Measurements from ENCODE around the gene ESPN. TPM values are rescaled to one million over a fixed set of nuclear protein-coding genes. Genes with fewer than 3 reads are reported as not detected.

The ESPN gene
- total and polyA plus RNA-seq, 10 of the 15 experiments (the other 5 are each of a cell fraction or from before 2014, with no cell fraction given): 0.18 to 0.71 (median 0.59) TPM; not detected in 7

GRCh38 chr1:6462412-6463119 lies 38.0 kb downstream of the ESPN start:
- Histone ChIP-seq H3K9me3 (replicated peaks; ENCODE audit: control insufficient read depth, insufficient read depth, low read length) (no peaks in the 10 kb centered on the region), H3K36me3 (ENCODE audit: control insufficient read depth in 2 of 2, insufficient read depth in 2 of 2, low read length in 1 of 2) (no peaks in the 10 kb centered on the region), H3K4me2 (ENCODE audit: control insufficient read depth, insufficient read depth) (no peak overlapping the region), H3K27ac (ENCODE audit: control insufficient read depth, insufficient read depth) (no peak overlapping the region), H3K9ac (ENCODE audit: control insufficient read depth, insufficient read depth, low read length) (no peak overlapping the region), H3K27me3 (replicated peaks in 1 of 2; ENCODE audit: control insufficient read depth in 2 of 2, insufficient read depth in 2 of 2, low read length in 1 of 2) (peaks cover 3 to 4% of the 10 kb centered on the region in 2 experiments; a peak in 3 of 4 replicates), H3K4me3 (no peak overlapping the region), H4K20me1 (ENCODE audit: control insufficient read depth, insufficient read depth) (no peaks in the 10 kb centered on the region), H3K79me2 (ENCODE audit: control insufficient read depth, insufficient read depth, low read length) (no peaks in the 10 kb centered on the region), H2AFZ (ENCODE audit: control insufficient read depth, low read depth, low read length) (no peak overlapping the region), H3K4me1 (ENCODE audit: control insufficient read depth, insufficient read depth, low read length) (no peaks in the 10 kb centered on the region; the same call in 1 of the 2 replicates)
- POLR2A ChIA-PET: no interaction called here
- WGBS (ENCODE audit: insufficient coverage, insufficient replicate concordance, low lambda C conversion rate, missing lambda C conversion rate): 59% methylated on average over 13 of the region's 13 CpGs
- no TSS peak for BruUV-seq (replicated peaks)
- ATAC-seq: no peak
- FAIRE-seq: no peak
- RAD21 ChIA-PET (ENCODE audit: unreplicated experiment): interaction anchor here (2.0 kb wide), 1 partner anchor 24 kb away, joined by 4 read pairs; no protein-coding TSS in a partner anchor
- CTCF ChIA-PET: interaction anchor here (1.7 kb wide), 1 partner anchor 24 kb away, joined by 4 read pairs; no protein-coding TSS in a partner anchor
- intact Hi-C loops (cut with micrococcal nuclease; ENCODE audit: unreplicated experiment): no loop called here
- in situ Hi-C loops (cut with MboI): no loop called here
- SMC1A ChIA-PET (ENCODE audit: uncharacterized antibody, unreplicated experiment): no interaction called here
- no peak for DNase-seq (ENCODE audit: low read depth, low spot score)
- TF ChIP-seq SUPT20H (IDR thresholded peaks at IDR 0.05; ENCODE audit: borderline replicate concordance, control insufficient read depth, low read depth, low read length): no peak
- TF ChIP-seq RB1 (IDR thresholded peaks at IDR 0.05; ENCODE audit: borderline replicate concordance): no peak
- TF ChIP-seq BCLAF1 (IDR thresholded peaks at IDR 0.05): no peak
- TF ChIP-seq FOS (IDR thresholded peaks at IDR 0.05; ENCODE audit: borderline replicate concordance, extremely low read depth, insufficient read length): no peak
- no peak for TF ChIP-seq CREM (IDR thresholded peaks at IDR 0.05; ENCODE audit: low read depth)
- TF ChIP-seq NFYA (IDR thresholded peaks at IDR 0.05; ENCODE audit: borderline replicate concordance, low read depth, low read length): no peak
- TF ChIP-seq HDAC6 (IDR thresholded peaks at IDR 0.05; ENCODE audit: unreplicated experiment): no peak
- no peak for TF ChIP-seq MLLT1 (IDR thresholded peaks at IDR 0.05)
- no peak for TF ChIP-seq CEBPB (IDR thresholded peaks at IDR 0.05; ENCODE audit: borderline replicate concordance in 1 of 2, low read depth in 2 of 2, low read length in 2 of 2)
- TF ChIP-seq ZBTB11 (CRISPR knock-in tag; IDR thresholded peaks at IDR 0.05): no peak
- TF ChIP-seq STAT1 (conservative IDR thresholded peaks at IDR 0.05): no peak
- no peak for TF ChIP-seq POLR2A (IDR thresholded peaks at IDR 0.05; ENCODE audit: low read depth, low read length)
- no peak for TF ChIP-seq PML (IDR thresholded peaks at IDR 0.05; ENCODE audit: low read length)
- TF ChIP-seq HCFC1 (IDR thresholded peaks at IDR 0.05; ENCODE audit: low read length): no peak
- no peak for TF ChIP-seq ETV6 (conservative IDR thresholded peaks at IDR 0.05 in 1 of 2, IDR thresholded peaks at IDR 0.05 in 1 of 2; ENCODE audit: borderline replicate concordance in 1 of 2, low read depth in 1 of 2)
- TF ChIP-seq CHD4 (IDR thresholded peaks at IDR 0.05): no peak

Measured in GM12878 (cell line).